ENCODE results near the gene NFATC4. TPM values are rescaled to one million over a fixed set of nuclear protein-coding genes. Genes with fewer than 3 reads are reported as not detected.

NFATC4 gene
- total and polyA plus RNA-seq, 5 experiments from 2014 or later = not detected

- POLR2A ChIA-PET = interaction anchor here (1.0 to 1.3 kb wide), 2 partner anchors 23 to 42 kb away, joined by 3 read pairs; no protein-coding TSS in a partner anchor
- DNase-seq (no peak), ATAC-seq (no peak)
- H3K27me3 Mint-ChIP-seq = peaks cover 0 to 14% (median 4%) of the 10 kb centered on the region in 5 donors
- H3K36me3 Mint-ChIP-seq = no peaks in the 10 kb centered on the region
- no peak overlapping the region for H3K4me3 Mint-ChIP-seq
- no peaks in the 10 kb centered on the region for H3K4me1 Mint-ChIP-seq
- H3K27ac Mint-ChIP-seq = no peak overlapping the region
- H3K9me3 Mint-ChIP-seq = no peaks in the 10 kb centered on the region
Measured at GRCh38 chr14:24408764-24409163, 40.8 kb downstream of the NFATC4 start.

GRCh38 chr14:24409192-24409591, 41.2 kb downstream of the NFATC4 start:
- DNase-seq = no peak

GRCh38 chr14:24409956-24410355, 42.0 kb downstream of the NFATC4 start:
- Mint-ChIP-seq H3K4me3 (no peak overlapping the region), H3K27ac (no peak overlapping the region), H3K36me3 (no peaks in the 10 kb centered on the region), H3K4me1 (no peaks in the 10 kb centered on the region), H3K9me3 (no peaks in the 10 kb centered on the region), H3K27me3 (peaks cover 0 to 14% (median 4%) of the 10 kb centered on the region in 5 donors)
- POLR2A ChIA-PET = no interaction called here
- DNase-seq (no peak), ATAC-seq (no peak)

More at GRCh38 chr14:24409192-24409591, 41.2 kb downstream of the NFATC4 start:
- H3K4me3 Mint-ChIP-seq = no peak overlapping the region
- ATAC-seq = no peak
- no peak overlapping the region for H3K27ac Mint-ChIP-seq
- H3K4me1 Mint-ChIP-seq = no peaks in the 10 kb centered on the region
- H3K9me3 Mint-ChIP-seq = no peaks in the 10 kb centered on the region
- H3K27me3 Mint-ChIP-seq = peaks cover 0 to 14% (median 4%) of the 10 kb centered on the region in 5 donors
- H3K36me3 Mint-ChIP-seq = no peaks in the 10 kb centered on the region
- POLR2A ChIA-PET = interaction anchor here (1.0 to 1.3 kb wide), 2 partner anchors 22 to 43 kb away, joined by 3 read pairs; no protein-coding TSS in a partner anchor

GRCh38 chr14:24411443-24412389, 43.7 kb downstream of the NFATC4 start:
- H3K27me3 Mint-ChIP-seq = peaks cover 0 to 9% (median 3%) of the 10 kb centered on the region in 5 donors
- no peaks in the 10 kb centered on the region for H3K9me3 Mint-ChIP-seq
- no peaks in the 10 kb centered on the region for H3K4me1 Mint-ChIP-seq
- no peak overlapping the region for H3K4me3 Mint-ChIP-seq
- DNase-seq (peak in 3 of 10 donors; percentile 26 to 53 (median 28)), ATAC-seq (peak; percentile 53 to 70)
- POLR2A ChIA-PET = no interaction called here
- H3K27ac Mint-ChIP-seq = no peak overlapping the region
- no peaks in the 10 kb centered on the region for H3K36me3 Mint-ChIP-seq

- ATAC-seq = no peak
- POLR2A ChIA-PET = interaction anchor here (0.9 to 1.4 kb wide), 2 partner anchors 16 to 17 kb away, joined by 3 read pairs; partner anchors contain the start of genes CBLN3 and KHNYN
- DNase-seq = no peak
Measured at GRCh38 chr14:24414077-24414476, 46.1 kb downstream of the NFATC4 start.

GRCh38 chr14:24414732-24415420, 46.9 kb downstream of the NFATC4 start:
- DNase-seq (peak in 1 of 10 donors; percentile 41), ATAC-seq (no peak)
- peak overlapping the region in 1 of 10 donors; percentile 27 for H3K27ac Mint-ChIP-seq
- H3K9me3 Mint-ChIP-seq = no peaks in the 10 kb centered on the region
- H3K27me3 Mint-ChIP-seq = peaks cover 1 to 20% (median 7%) of the 10 kb centered on the region in 5 donors
- H3K36me3 Mint-ChIP-seq = no peaks in the 10 kb centered on the region
- no peak overlapping the region for H3K4me3 Mint-ChIP-seq
- no peaks in the 10 kb centered on the region for H3K4me1 Mint-ChIP-seq
- POLR2A ChIA-PET = interaction anchor here (1.4 kb wide), 1 partner anchor 17 kb away, joined by 3 read pairs; no protein-coding TSS in a partner anchor

More at GRCh38 chr14:24414077-24414476, 46.1 kb downstream of the NFATC4 start:
- no peaks in the 10 kb centered on the region for H3K4me1 Mint-ChIP-seq
- H3K27me3 Mint-ChIP-seq = peaks cover 1 to 14% (median 5%) of the 10 kb centered on the region in 5 donors
- H3K27ac Mint-ChIP-seq = no peak overlapping the region
- H3K9me3 Mint-ChIP-seq = no peaks in the 10 kb centered on the region
- H3K36me3 Mint-ChIP-seq = no peaks in the 10 kb centered on the region
- no peak overlapping the region for H3K4me3 Mint-ChIP-seq

- H3K9me3 Mint-ChIP-seq = no peaks in the 10 kb centered on the region
- POLR2A ChIA-PET = no interaction called here
- DNase-seq = peak in 1 of 10 donors; percentile 30
- no peaks in the 10 kb centered on the region for H3K36me3 Mint-ChIP-seq
- ATAC-seq = no peak
- H3K4me3 Mint-ChIP-seq = no peak overlapping the region
- H3K27me3 Mint-ChIP-seq = peaks cover under 1 to 20% (median 7%) of the 10 kb centered on the region in 5 donors
- H3K4me1 Mint-ChIP-seq = no peaks in the 10 kb centered on the region
- no peak overlapping the region for H3K27ac Mint-ChIP-seq
Measured at GRCh38 chr14:24415421-24416253, 47.7 kb downstream of the NFATC4 start.

GRCh38 chr14:24416254-24416931, 48.4 kb downstream of the NFATC4 start:
- Mint-ChIP-seq H3K9me3 (no peaks in the 10 kb centered on the region), H3K27ac (no peak overlapping the region), H3K4me1 (no peaks in the 10 kb centered on the region), H3K36me3 (no peaks in the 10 kb centered on the region), H3K4me3 (no peak overlapping the region), H3K27me3 (peaks cover 0 to 20% (median 7%) of the 10 kb centered on the region in 5 donors)
- POLR2A ChIA-PET = no interaction called here
- ATAC-seq (no peak), DNase-seq (peak in 1 of 10 donors; percentile 23)

GRCh38 chr14:24416932-24417619, 49.1 kb downstream of the NFATC4 start:
- Mint-ChIP-seq H3K27ac (no peak overlapping the region), H3K4me1 (no peaks in the 10 kb centered on the region), H3K4me3 (no peak overlapping the region), H3K36me3 (no peaks in the 10 kb centered on the region), H3K9me3 (no peaks in the 10 kb centered on the region), H3K27me3 (peaks cover 0 to 20% (median 7%) of the 10 kb centered on the region in 5 donors)
- no peak for ATAC-seq
- POLR2A ChIA-PET = interaction anchor here (1.5 kb wide), 1 partner anchor 11 kb away, joined by 3 read pairs; no protein-coding TSS in a partner anchor
- DNase-seq = peak in 1 of 10 donors; percentile 60

GRCh38 chr14:24417832-24418491, 50.0 kb downstream of the NFATC4 start:
- Mint-ChIP-seq H3K36me3 (no peaks in the 10 kb centered on the region), H3K4me3 (no peak overlapping the region), H3K4me1 (no peaks in the 10 kb centered on the region), H3K9me3 (no peaks in the 10 kb centered on the region), H3K27me3 (peaks cover 0 to 20% (median 7%) of the 10 kb centered on the region in 5 donors), H3K27ac (no peak overlapping the region)
- ATAC-seq (no peak), DNase-seq (peak in 1 of 10 donors; percentile 37)
- POLR2A ChIA-PET = interaction anchor here (1.1 to 1.5 kb wide), 2 partner anchors 11 to 118 kb away, joined by 3 read pairs; partner anchors contain the start of genes DHRS1 and NOP9

GRCh38 chr14:24418492-24418873, 50.5 kb downstream of the NFATC4 start:
- POLR2A ChIA-PET = interaction anchor here (1.1 to 1.5 kb wide), 2 partner anchors 10 to 119 kb away, joined by 3 read pairs; partner anchors contain the start of genes DHRS1 and NOP9
- no peaks in the 10 kb centered on the region for H3K36me3 Mint-ChIP-seq
- no peak overlapping the region for H3K4me3 Mint-ChIP-seq
- ATAC-seq = no peak
- H3K27me3 Mint-ChIP-seq = peaks cover 0 to 20% (median 7%) of the 10 kb centered on the region in 5 donors
- H3K27ac Mint-ChIP-seq = no peak overlapping the region
- H3K9me3 Mint-ChIP-seq = no peaks in the 10 kb centered on the region
- no peaks in the 10 kb centered on the region for H3K4me1 Mint-ChIP-seq
- no peak for DNase-seq

Data from naive thymus-derived CD8-positive, alpha-beta T cell (primary cell).